ENCODE data around the gene CLDN18.

The CLDN18 gene

GRCh38 chr3:138019281-138020069, 9.5 kb downstream of the CLDN18 start:
- TF ChIP-seq POLR2AphosphoS5 (IDR thresholded peaks at IDR 0.05; ENCODE audit: low read depth, low read length) (no peak), FOXP2 (optimal IDR thresholded peaks at IDR 0.05; ENCODE audit: borderline replicate concordance, extremely low read depth, extremely low read length, insufficient read depth) (no peak), REST (IDR thresholded peaks at IDR 0.05; ENCODE audit: insufficient read depth in 1 of 2, low read depth in 2 of 2, low read length in 2 of 2) (no peak), SIN3A (IDR thresholded peaks at IDR 0.05; ENCODE audit: borderline replicate concordance, insufficient read depth, low read length) (no peak), TAF1 (IDR thresholded peaks at IDR 0.05; ENCODE audit: borderline replicate concordance, insufficient read depth, low read length) (no peak)

GRCh38 chr3:138023754-138024153, 13.8 kb downstream of the CLDN18 start:
- no peak for TF ChIP-seq TAF1 (IDR thresholded peaks at IDR 0.05; ENCODE audit: borderline replicate concordance, insufficient read depth, low read length)
- no peak for TF ChIP-seq FOXP2 (optimal IDR thresholded peaks at IDR 0.05; ENCODE audit: borderline replicate concordance, extremely low read depth, extremely low read length, insufficient read depth)
- TF ChIP-seq POLR2AphosphoS5 (IDR thresholded peaks at IDR 0.05; ENCODE audit: low read depth, low read length), result no peak
- TF ChIP-seq REST (IDR thresholded peaks at IDR 0.05; ENCODE audit: insufficient read depth in 1 of 2, low read depth in 2 of 2, low read length in 2 of 2), result no peak
- no peak for TF ChIP-seq SIN3A (IDR thresholded peaks at IDR 0.05; ENCODE audit: borderline replicate concordance, insufficient read depth, low read length)

GRCh38 chr3:138025553-138025952, 15.6 kb downstream of the CLDN18 start:
- TF ChIP-seq POLR2AphosphoS5 (IDR thresholded peaks at IDR 0.05; ENCODE audit: low read depth, low read length) (no peak), FOXP2 (optimal IDR thresholded peaks at IDR 0.05; ENCODE audit: borderline replicate concordance, extremely low read depth, extremely low read length, insufficient read depth) (no peak), TAF1 (IDR thresholded peaks at IDR 0.05; ENCODE audit: borderline replicate concordance, insufficient read depth, low read length) (no peak), SIN3A (IDR thresholded peaks at IDR 0.05; ENCODE audit: borderline replicate concordance, insufficient read depth, low read length) (no peak), REST (IDR thresholded peaks at IDR 0.05; ENCODE audit: insufficient read depth in 1 of 2, low read depth in 2 of 2, low read length in 2 of 2) (no peak)

- TF ChIP-seq TAF1 (IDR thresholded peaks at IDR 0.05; ENCODE audit: borderline replicate concordance, insufficient read depth, low read length) (no peak), POLR2AphosphoS5 (IDR thresholded peaks at IDR 0.05; ENCODE audit: low read depth, low read length) (no peak), REST (IDR thresholded peaks at IDR 0.05; ENCODE audit: insufficient read depth in 1 of 2, low read depth in 2 of 2, low read length in 2 of 2) (no peak), SIN3A (IDR thresholded peaks at IDR 0.05; ENCODE audit: borderline replicate concordance, insufficient read depth, low read length) (no peak), FOXP2 (optimal IDR thresholded peaks at IDR 0.05; ENCODE audit: borderline replicate concordance, extremely low read depth, extremely low read length, insufficient read depth) (no peak)
These were observed 17.9 kb downstream of the CLDN18 start for GRCh38 chr3:138027821-138028220.
